Testis (tissue), 2 donors: ENCODE data around the gene MYO1B.

Source experiments
- POLR2A ChIP-seq: fragments of 450-650 bp; IDR thresholded peaks from one replicate; pipeline ENCODE4 v1.6.1; 2017; ENCODE audit warnings: antibody characterized with exemption, mild to moderate bottlenecking, moderate library complexity
- TF ChIP-seq, protein P1 (sequence below), 3 experiments: fragments of 450-650 bp in 2 of 3; fragments of 200-600 bp in 1 of 3; sonication (generic) in 1 of 3; IDR thresholded peaks; one replicate each; pipeline ENCODE4 v1.5.1; 2016 to 2019; ENCODE audit warnings: antibody characterized with exemption in 3 of 3, mild to moderate bottlenecking in 2 of 3, moderate library complexity in 1 of 3

DNA sequence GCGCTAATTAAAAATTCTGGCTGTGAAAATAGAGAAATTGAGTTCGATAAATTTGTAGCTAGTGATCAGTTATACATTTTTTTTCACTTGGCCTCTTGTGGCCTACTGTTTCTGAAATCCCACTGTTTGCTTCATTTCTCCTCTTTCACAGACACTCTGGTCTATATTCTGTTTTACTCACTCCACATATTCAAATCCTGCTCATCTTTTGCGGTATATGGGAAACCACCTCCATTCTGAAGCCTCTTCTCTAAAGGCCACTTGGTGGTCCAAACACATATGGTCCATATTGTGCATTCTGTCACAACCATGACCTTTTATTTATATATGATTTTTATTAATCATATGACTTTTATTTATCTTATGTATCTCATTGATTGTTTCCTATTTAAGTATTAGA lies 67.0 kb downstream of the MYO1B start:
- TF ChIP-seq, protein P1, sequence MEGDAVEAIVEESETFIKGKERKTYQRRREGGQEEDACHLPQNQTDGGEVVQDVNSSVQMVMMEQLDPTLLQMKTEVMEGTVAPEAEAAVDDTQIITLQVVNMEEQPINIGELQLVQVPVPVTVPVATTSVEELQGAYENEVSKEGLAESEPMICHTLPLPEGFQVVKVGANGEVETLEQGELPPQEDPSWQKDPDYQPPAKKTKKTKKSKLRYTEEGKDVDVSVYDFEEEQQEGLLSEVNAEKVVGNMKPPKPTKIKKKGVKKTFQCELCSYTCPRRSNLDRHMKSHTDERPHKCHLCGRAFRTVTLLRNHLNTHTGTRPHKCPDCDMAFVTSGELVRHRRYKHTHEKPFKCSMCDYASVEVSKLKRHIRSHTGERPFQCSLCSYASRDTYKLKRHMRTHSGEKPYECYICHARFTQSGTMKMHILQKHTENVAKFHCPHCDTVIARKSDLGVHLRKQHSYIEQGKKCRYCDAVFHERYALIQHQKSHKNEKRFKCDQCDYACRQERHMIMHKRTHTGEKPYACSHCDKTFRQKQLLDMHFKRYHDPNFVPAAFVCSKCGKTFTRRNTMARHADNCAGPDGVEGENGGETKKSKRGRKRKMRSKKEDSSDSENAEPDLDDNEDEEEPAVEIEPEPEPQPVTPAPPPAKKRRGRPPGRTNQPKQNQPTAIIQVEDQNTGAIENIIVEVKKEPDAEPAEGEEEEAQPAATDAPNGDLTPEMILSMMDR (IDR thresholded peaks at IDR 0.05) = no peak
- TF ChIP-seq POLR2A = no peak
